ENCODE measurements around the gene PTGDR2.

DNA sequence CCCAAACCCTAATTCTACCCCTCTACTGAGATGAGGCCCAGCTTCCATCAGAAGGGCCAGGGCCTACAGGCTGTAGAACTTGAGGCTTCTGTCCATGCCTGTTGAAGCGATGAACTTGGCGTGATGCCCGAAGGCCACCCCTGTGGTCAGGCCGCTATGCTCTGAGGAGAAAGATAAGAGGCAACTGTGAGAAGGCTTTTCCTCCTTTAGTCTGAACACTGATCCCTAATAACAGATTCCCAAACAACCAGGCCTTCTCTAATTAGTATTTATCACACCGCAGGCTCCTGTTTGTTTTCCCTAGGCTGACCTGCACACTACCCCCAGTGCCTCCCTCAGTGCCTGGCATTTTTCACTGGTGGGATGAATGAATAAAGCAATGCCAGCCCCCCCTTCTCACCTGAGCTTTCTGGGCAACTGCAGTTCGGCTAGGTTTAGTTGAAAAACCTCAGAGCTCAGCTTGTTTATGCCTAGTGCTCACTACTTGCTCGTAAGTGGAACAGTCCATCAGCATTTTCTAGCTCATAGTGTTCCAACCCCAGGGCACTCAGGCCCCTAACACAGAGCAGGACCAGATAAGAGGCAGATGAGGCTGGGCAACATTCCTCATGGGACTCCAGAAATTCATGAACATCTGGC is 35.5 kb upstream of the PTGDR2 start:
- TF ChIP-seq, protein P1, sequence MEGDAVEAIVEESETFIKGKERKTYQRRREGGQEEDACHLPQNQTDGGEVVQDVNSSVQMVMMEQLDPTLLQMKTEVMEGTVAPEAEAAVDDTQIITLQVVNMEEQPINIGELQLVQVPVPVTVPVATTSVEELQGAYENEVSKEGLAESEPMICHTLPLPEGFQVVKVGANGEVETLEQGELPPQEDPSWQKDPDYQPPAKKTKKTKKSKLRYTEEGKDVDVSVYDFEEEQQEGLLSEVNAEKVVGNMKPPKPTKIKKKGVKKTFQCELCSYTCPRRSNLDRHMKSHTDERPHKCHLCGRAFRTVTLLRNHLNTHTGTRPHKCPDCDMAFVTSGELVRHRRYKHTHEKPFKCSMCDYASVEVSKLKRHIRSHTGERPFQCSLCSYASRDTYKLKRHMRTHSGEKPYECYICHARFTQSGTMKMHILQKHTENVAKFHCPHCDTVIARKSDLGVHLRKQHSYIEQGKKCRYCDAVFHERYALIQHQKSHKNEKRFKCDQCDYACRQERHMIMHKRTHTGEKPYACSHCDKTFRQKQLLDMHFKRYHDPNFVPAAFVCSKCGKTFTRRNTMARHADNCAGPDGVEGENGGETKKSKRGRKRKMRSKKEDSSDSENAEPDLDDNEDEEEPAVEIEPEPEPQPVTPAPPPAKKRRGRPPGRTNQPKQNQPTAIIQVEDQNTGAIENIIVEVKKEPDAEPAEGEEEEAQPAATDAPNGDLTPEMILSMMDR (conservative IDR thresholded peaks at IDR 0.05): no peak
- no peak for TF ChIP-seq ZFX (IDR thresholded peaks at IDR 0.05)

Data from C4-2B (cell line).